Muscle layer of duodenum (tissue), 2 donors: ENCODE measurements around the gene TMCO4.
"Not testable (repeated sequence)": the region's sequence is repeated elsewhere in the genome, so short reads cannot be mapped to it uniquely, and the experiment has no call there.

Experiments
- H3K27ac ChIP-seq: one replicate; pipeline ENCODE4 v1.7.0; 2013; ENCODE audit warnings: mild to moderate bottlenecking, low read length
- H3K27me3 ChIP-seq: one replicate; pipeline ENCODE4 v1.7.0; 2013; ENCODE audit warnings: low read depth, mild to moderate bottlenecking, control low read depth, low read length
- H3K36me3 ChIP-seq, 2 donors: one replicate each; pipeline ENCODE4 v1.7.0; 2013; ENCODE audit warnings: low read length in 2 of 2, control low read depth in 1 of 2, mild to moderate bottlenecking in 1 of 2; ENCODE audit not compliant: insufficient read depth in 2 of 2, control insufficient read depth in 1 of 2
- H3K4me1 ChIP-seq, 2 donors: one replicate each; pipeline ENCODE4 v1.7.0; 2013; ENCODE audit warnings: low read length in 2 of 2, mild to moderate bottlenecking in 2 of 2, control low read depth in 1 of 2, moderate library complexity in 1 of 2; ENCODE audit not compliant: insufficient read depth in 2 of 2, control insufficient read depth in 1 of 2
- H3K4me3 ChIP-seq, 2 donors: one replicate each; pipeline ENCODE4 v1.7.0; 2013; ENCODE audit warnings: low read length in 2 of 2, low read depth in 1 of 2, mild to moderate bottlenecking in 1 of 2
- H3K9me3 ChIP-seq, 2 donors: one replicate each; pipeline ENCODE4 v1.7.0; 2013; ENCODE audit warnings: low read length in 2 of 2, control low read depth in 1 of 2, mild to moderate bottlenecking in 1 of 2; ENCODE audit not compliant: control insufficient read depth in 1 of 2
- donor health status: healthy.

Gene TMCO4

GRCh38 chr1:19825298-19825697 lies 25.6 kb upstream of the TMCO4 start:
- Histone ChIP-seq H3K9me3 (no peaks in the 10 kb centered on the region), H3K27me3 (no peaks in the 10 kb centered on the region), H3K36me3 (no peaks in the 10 kb centered on the region), H3K27ac (no peak overlapping the region), H3K4me3 (no peak overlapping the region), H3K4me1 (no peaks in the 10 kb centered on the region)

- H3K9me3 ChIP-seq, result no peaks in the 10 kb centered on the region
- H3K27ac ChIP-seq, result no peak overlapping the region
- H3K4me3 ChIP-seq, result no peak overlapping the region
- no peaks in the 10 kb centered on the region for H3K4me1 ChIP-seq
- H3K27me3 ChIP-seq, result no peaks in the 10 kb centered on the region
- H3K36me3 ChIP-seq, result no peaks in the 10 kb centered on the region
These were observed 24.8 kb upstream of the TMCO4 start for GRCh38 chr1:19824541-19824940.

GRCh38 chr1:19824036-19824435 lies 24.3 kb upstream of the TMCO4 start:
- Histone ChIP-seq H3K9me3 (no peaks in the 10 kb centered on the region), H3K4me3 (no peak overlapping the region), H3K27me3 (no peaks in the 10 kb centered on the region), H3K4me1 (no peaks in the 10 kb centered on the region), H3K27ac (no peak overlapping the region), H3K36me3 (no peaks in the 10 kb centered on the region)

GRCh38 chr1:19819701-19820100 lies 20.0 kb upstream of the TMCO4 start:
- no peaks in the 10 kb centered on the region for H3K4me1 ChIP-seq
- H3K4me3 ChIP-seq, result no peak overlapping the region
- no peak overlapping the region for H3K27ac ChIP-seq
- H3K27me3 ChIP-seq, result no peaks in the 10 kb centered on the region
- no peaks in the 10 kb centered on the region for H3K36me3 ChIP-seq
- H3K9me3 ChIP-seq, result no peaks in the 10 kb centered on the region

GRCh38 chr1:19818324-19818723 lies 18.6 kb upstream of the TMCO4 start:
- Histone ChIP-seq H3K9me3 (no peaks in the 10 kb centered on the region), H3K4me3 (no peak overlapping the region), H3K27ac (no peak overlapping the region), H3K27me3 (no peaks in the 10 kb centered on the region), H3K4me1 (no peaks in the 10 kb centered on the region), H3K36me3 (no peaks in the 10 kb centered on the region)

GRCh38 chr1:19817160-19817559 lies 17.4 kb upstream of the TMCO4 start:
- H3K27ac ChIP-seq, result no peak overlapping the region

GRCh38 chr1:19816737-19817086 lies 17.0 kb upstream of the TMCO4 start:
- not testable (repeated sequence) for H3K27me3 ChIP-seq, H3K4me3 ChIP-seq, H3K36me3 ChIP-seq, H3K9me3 ChIP-seq, H3K4me1 ChIP-seq
- H3K27ac ChIP-seq, result peak overlapping the region; percentile 36

More at GRCh38 chr1:19817160-19817559, 17.4 kb upstream of the TMCO4 start:
- H3K36me3 ChIP-seq, result no peaks in the 10 kb centered on the region
- H3K27me3 ChIP-seq, result no peaks in the 10 kb centered on the region
- H3K9me3 ChIP-seq, result no peaks in the 10 kb centered on the region
- no peak overlapping the region for H3K4me3 ChIP-seq
- no peaks in the 10 kb centered on the region for H3K4me1 ChIP-seq

DNA sequence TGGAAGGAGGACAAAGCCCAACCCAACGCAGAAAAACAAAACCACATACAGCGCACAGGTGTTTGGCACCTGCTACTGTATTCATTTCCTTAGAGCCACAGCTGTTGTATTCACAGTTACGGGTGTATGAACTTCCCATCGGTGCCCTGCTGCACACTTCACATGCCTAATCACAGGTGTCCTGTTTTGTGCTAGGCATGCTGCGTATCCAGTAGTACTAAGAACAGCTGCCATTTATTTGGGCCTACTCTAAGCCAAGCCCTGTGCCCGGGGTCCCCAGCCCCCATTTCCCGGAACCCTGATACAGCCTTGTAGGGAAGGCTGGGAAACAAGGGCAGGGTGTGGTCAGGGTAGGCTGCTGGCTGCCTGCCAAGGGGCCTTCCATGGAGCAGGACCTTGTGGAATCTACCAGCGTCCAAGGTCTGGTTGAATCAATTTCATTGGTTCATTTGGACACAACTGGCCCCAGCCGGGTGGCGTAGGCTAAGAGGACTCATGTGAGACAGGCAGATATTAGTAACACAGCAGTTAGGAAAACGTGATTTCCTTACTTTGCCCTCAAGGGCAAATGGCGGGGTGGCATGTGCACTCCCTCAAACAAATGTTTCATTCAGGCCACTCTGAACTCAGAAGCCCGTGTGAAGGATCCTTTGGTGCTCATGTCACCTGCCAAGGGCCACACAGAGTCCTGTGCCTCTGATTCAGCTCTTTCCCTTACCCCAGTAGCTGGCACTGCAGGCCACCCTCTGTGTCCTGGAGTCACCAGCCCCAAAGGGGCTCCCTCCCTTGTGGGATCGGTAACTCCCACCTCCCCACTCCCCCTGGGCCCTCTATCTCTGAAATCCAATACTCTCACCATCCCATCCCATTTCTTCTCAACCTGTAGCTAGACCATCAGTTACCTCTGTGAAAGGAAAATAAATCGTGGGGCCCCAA lies 16.4 kb upstream of the TMCO4 start:
- Histone ChIP-seq H3K9me3 (no peaks in the 10 kb centered on the region), H3K4me1 (no peaks in the 10 kb centered on the region), H3K4me3 (no peak overlapping the region), H3K36me3 (no peaks in the 10 kb centered on the region), H3K27ac (peak overlapping the region; percentile 85), H3K27me3 (no peaks in the 10 kb centered on the region)

- H3K4me3 ChIP-seq, result peak within 1 kb of the TSS in 1 of 2 donors; percentile 16
- H3K9me3 ChIP-seq, result no peaks in the 10 kb centered on the region
- H3K4me1 ChIP-seq, result no peaks in the 10 kb centered on the region
- H3K27me3 ChIP-seq, result no peaks in the 10 kb centered on the region
- H3K27ac ChIP-seq, result peak within 1 kb of the TSS; percentile 85
- no peaks in the 10 kb centered on the region for H3K36me3 ChIP-seq
These were observed 15.2 kb upstream of the TMCO4 start, which contains the start of gene RNF186 for GRCh38 chr1:19814681-19815503. RNF186 (minus strand) TSS chr1:19815283; CDS start chr1:19815101, 182 bp downstream.

GRCh38 chr1:19814244-19814661 lies 14.5 kb upstream of the TMCO4 start:
- Histone ChIP-seq H3K4me1 (no peaks in the 10 kb centered on the region), H3K27me3 (no peaks in the 10 kb centered on the region), H3K36me3 (no peaks in the 10 kb centered on the region), H3K4me3 (peak overlapping the region in 1 of 2 donors; percentile 16), H3K9me3 (peaks cover 0 to 2% of the 10 kb centered on the region in 2 donors), H3K27ac (peak overlapping the region; percentile 74)

GRCh38 chr1:19813643-19813960 lies 13.9 kb upstream of the TMCO4 start:
- H3K36me3 ChIP-seq, result no peaks in the 10 kb centered on the region
- no peaks in the 10 kb centered on the region for H3K4me1 ChIP-seq
- H3K4me3 ChIP-seq, result peak overlapping the region in 1 of 2 donors; percentile 16

More at GRCh38 chr1:19813643-19813960, 13.9 kb upstream of the TMCO4 start:
- Histone ChIP-seq H3K27me3 (no peaks in the 10 kb centered on the region), H3K9me3 (peaks cover 0 to 5% of the 10 kb centered on the region in 2 donors), H3K27ac (peak overlapping the region; percentile 74)
